ENCODE measurements around the gene DAAM1. TPM values are rescaled to one million over a fixed set of nuclear protein-coding genes. Genes with fewer than 3 reads are reported as not detected.
A peak's percentile ranks its signal among the peaks of the same experiment; 100 is the strongest.

DAAM1 gene
- total RNA-seq, 1 donor from 2014 or later, result 146 TPM

GRCh38 chr14:59185676-59186075, 2.8 kb upstream of the DAAM1 start:
- peaks cover 15% of the 10 kb centered on the region for H3K27me3 Mint-ChIP-seq (ENCODE audit: unreplicated experiment)
- H3K36me3 Mint-ChIP-seq (ENCODE audit: unreplicated experiment), result no peaks in the 10 kb centered on the region
- H3K27ac Mint-ChIP-seq (ENCODE audit: unreplicated experiment), result no peak overlapping the region
- DNase-seq, result no peak
- no peak overlapping the region for H3K4me3 Mint-ChIP-seq (ENCODE audit: unreplicated experiment)
- no peak for TF ChIP-seq CTCF (IDR thresholded peaks at IDR 0.05; ENCODE audit: partially characterized antibody, unreplicated experiment)
- H3K9me3 Mint-ChIP-seq (ENCODE audit: unreplicated experiment), result peaks cover 19% of the 10 kb centered on the region
- peaks cover 5% of the 10 kb centered on the region for H3K4me1 Mint-ChIP-seq (ENCODE audit: low read depth, unreplicated experiment)

- Mint-ChIP-seq H3K27me3 (ENCODE audit: unreplicated experiment) (peaks cover 16% of the 10 kb centered on the region), H3K4me1 (ENCODE audit: low read depth, unreplicated experiment) (peaks cover 8% of the 10 kb centered on the region), H3K4me3 (ENCODE audit: unreplicated experiment) (no peak overlapping the region), H3K9me3 (ENCODE audit: unreplicated experiment) (peaks cover 19% of the 10 kb centered on the region), H3K27ac (ENCODE audit: unreplicated experiment) (no peak overlapping the region), H3K36me3 (ENCODE audit: unreplicated experiment) (no peaks in the 10 kb centered on the region)
- DNase-seq, result no peak
- no peak for TF ChIP-seq CTCF (IDR thresholded peaks at IDR 0.05; ENCODE audit: partially characterized antibody, unreplicated experiment)
Observed at GRCh38 chr14:59186306-59186705, 2.2 kb upstream of the DAAM1 start.

- peak overlapping the region; percentile 97 for H3K27ac Mint-ChIP-seq (ENCODE audit: unreplicated experiment)
- peak overlapping the region; percentile 99 for H3K4me3 Mint-ChIP-seq (ENCODE audit: unreplicated experiment)
- TF ChIP-seq CTCF (IDR thresholded peaks at IDR 0.05; ENCODE audit: partially characterized antibody, unreplicated experiment), result no peak
- H3K4me1 Mint-ChIP-seq (ENCODE audit: low read depth, unreplicated experiment), result peaks cover 15% of the 10 kb centered on the region
- peaks cover 19% of the 10 kb centered on the region for H3K9me3 Mint-ChIP-seq (ENCODE audit: unreplicated experiment)
- no peaks in the 10 kb centered on the region for H3K36me3 Mint-ChIP-seq (ENCODE audit: unreplicated experiment)
- H3K27me3 Mint-ChIP-seq (ENCODE audit: unreplicated experiment), result peaks cover 18% of the 10 kb centered on the region
- no peak for DNase-seq
Observed at GRCh38 chr14:59187118-59187517, 1.3 kb upstream of the DAAM1 start.

DNA sequence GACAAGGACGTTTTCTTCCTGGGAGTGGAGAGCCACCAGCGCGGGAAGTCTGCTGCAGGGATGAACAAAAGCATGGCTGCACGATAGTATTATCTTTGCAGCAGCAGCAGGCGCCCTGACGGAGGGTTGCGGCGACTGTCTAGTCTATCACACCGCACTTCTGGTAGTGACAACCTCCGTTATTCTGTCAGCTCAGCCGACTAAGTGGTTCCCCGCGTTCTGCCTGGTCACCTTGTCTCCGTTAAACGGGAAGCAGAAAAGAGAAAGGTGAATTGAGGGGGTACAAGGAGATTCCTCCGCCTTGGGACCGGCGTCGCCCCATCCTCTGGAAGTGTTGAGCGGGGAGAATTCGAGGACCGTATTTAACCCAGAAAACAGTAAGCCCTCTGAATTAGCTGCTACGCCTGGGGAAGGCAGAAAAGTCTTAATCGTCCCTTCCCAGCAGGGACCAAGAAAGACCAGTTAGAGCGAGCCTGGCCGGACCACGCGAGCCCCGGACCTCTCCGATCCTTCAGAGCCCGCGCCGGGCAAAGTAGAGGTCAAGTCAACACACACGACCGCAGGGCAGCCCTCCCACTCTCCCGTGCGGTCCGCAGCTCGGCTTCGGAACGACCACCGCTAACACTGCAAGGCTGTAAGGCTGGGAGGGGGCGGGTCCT, 536 bp upstream of the DAAM1 start:
- H3K27ac Mint-ChIP-seq (ENCODE audit: unreplicated experiment), result peak overlapping the region; percentile 97
- H3K9me3 Mint-ChIP-seq (ENCODE audit: unreplicated experiment), result peaks cover 19% of the 10 kb centered on the region
- peaks cover 18% of the 10 kb centered on the region for H3K27me3 Mint-ChIP-seq (ENCODE audit: unreplicated experiment)
- H3K4me1 Mint-ChIP-seq (ENCODE audit: low read depth, unreplicated experiment), result peaks cover 15% of the 10 kb centered on the region
- peak overlapping the region; percentile 99 for H3K4me3 Mint-ChIP-seq (ENCODE audit: unreplicated experiment)
- no peak for TF ChIP-seq CTCF (IDR thresholded peaks at IDR 0.05; ENCODE audit: partially characterized antibody, unreplicated experiment)
- no peaks in the 10 kb centered on the region for H3K36me3 Mint-ChIP-seq (ENCODE audit: unreplicated experiment)
- peak; percentile 63 for DNase-seq

DNA sequence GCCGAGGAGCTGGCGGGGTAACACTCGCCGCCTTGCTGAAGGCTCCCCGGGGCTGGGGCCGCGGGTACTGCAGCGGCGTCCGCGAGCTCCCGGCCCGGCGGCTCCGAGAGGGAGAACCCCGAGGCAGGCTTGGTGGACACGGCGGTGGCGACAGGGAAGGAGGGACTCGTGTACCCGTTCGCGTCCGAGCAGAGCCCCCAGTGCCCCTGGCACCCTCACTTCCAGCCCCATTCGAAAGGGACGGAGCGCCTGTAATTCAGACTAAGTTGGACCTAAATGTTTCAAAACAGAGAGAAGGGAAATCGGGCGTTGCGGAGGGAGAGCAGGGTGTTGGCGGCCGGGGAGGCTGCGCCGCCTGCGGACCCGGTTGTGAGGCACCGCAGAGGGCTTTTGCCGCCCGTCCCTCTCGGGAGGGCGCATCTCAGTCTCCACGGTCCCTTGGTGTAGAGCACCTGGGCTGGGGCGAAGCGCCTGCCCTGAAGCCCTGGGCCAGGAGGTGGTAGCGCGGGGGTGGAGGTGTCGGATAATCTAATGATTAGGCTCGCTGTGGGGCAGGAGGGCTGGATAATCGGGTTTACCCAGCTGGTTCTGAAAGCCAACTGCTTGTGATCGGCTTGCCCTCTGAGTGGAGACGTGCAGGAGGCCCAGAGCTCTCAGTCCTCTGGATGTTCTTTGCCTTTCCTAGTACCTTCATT, 771 bp downstream of the DAAM1 start:
- no peaks in the 10 kb centered on the region for H3K36me3 Mint-ChIP-seq (ENCODE audit: unreplicated experiment)
- peak overlapping the region; percentile 99 for H3K4me3 Mint-ChIP-seq (ENCODE audit: unreplicated experiment)
- TF ChIP-seq CTCF (IDR thresholded peaks at IDR 0.05; ENCODE audit: partially characterized antibody, unreplicated experiment), result no peak
- peaks cover 18% of the 10 kb centered on the region for H3K27me3 Mint-ChIP-seq (ENCODE audit: unreplicated experiment)
- peak; percentile 55 for DNase-seq
- peaks cover 19% of the 10 kb centered on the region for H3K9me3 Mint-ChIP-seq (ENCODE audit: unreplicated experiment)
- H3K4me1 Mint-ChIP-seq (ENCODE audit: low read depth, unreplicated experiment), result peaks cover 18% of the 10 kb centered on the region
- peak overlapping the region; percentile 99 for H3K27ac Mint-ChIP-seq (ENCODE audit: unreplicated experiment)

Data from glutamatergic neuron (in vitro differentiated cells).